Esophagus mucosa (tissue), 1 donor: ENCODE results near the gene CDRT4. TPM values are rescaled to one million over a fixed set of nuclear protein-coding genes. Genes with fewer than 3 reads are reported as not detected.
A peak's percentile ranks its signal among the peaks of the same experiment; 100 is the strongest.

ENCODE experiments used
- ATAC-seq: fragments of 200-7000 bp; cut with Tn5 transposase; one replicate; pipeline ENCODE4 v1.9.1; 2020
- total RNA-seq: library from RNA; stranded (reverse); gene quantifications from one replicate; pipeline ENCODE4 v1.2.4, GENCODE V29; 2023
- donor health status: DM: yes; HTN: yes; CAD: no.

The CDRT4 gene
- total RNA-seq, 1 donor from 2014 or later, result 4.7 TPM

GRCh38 chr17:15492791-15493692 lies 25.6 kb upstream of the CDRT4 start:
- no peak for ATAC-seq

GRCh38 chr17:15492186-15492585 lies 24.8 kb upstream of the CDRT4 start:
- no peak for ATAC-seq

DNA sequence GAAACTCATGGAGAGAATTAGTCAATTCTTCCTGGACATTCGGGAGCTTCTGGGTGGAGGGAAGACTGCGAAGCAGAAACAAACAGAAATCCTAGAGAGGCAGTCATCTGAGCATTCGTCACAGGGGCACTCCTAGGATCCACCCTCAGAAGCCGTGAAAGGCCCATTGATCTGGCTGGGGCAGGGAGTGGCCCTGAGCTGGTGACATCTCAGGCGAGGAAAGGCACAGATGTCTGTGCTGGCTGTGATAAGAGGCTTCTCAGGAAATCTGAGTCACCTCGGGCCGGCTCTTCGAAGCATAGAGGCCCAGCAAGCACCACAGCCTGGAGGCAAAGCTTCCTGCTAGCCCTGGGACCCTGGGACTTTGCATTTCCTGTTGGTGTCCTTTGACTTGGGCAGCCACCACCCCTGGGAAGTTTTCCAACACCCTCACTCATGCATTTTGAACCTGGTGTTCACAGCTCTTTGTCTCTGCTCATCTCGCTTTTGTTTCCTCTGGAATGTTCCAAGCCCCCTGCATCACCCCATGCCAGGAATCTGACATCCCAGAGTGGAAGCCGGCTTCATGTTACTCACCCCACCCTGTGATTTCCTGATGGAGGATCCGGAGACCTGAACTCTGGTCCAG lies 23.3 kb upstream of the CDRT4 start:
- ATAC-seq, result peak; percentile 90

- no peak for ATAC-seq
Measured at GRCh38 chr17:15488557-15488956, 21.1 kb upstream of the CDRT4 start.

- no peak for ATAC-seq
Measured at GRCh38 chr17:15485045-15485444, 17.6 kb upstream of the CDRT4 start.

GRCh38 chr17:15483431-15483830 lies 16.0 kb upstream of the CDRT4 start:
- no peak for ATAC-seq

DNA sequence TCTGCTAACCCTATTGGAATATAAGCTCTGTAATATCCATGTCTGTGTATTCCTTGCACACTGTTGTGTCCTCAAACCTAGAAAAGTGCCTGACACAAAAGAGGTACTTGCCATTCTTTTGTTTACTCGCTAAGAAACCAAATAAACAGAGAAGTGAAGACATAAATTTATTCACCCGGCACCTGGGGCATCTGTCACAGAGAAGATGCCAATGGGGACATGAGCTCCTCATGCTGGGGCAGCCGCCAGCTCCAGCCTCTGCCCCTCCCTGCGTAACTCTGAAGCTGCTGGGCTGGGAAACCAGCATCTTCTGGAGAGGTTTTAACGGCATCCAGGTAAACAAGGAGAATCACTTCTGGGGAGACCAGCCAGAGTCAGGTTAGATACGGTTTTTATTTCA lies 15.1 kb upstream of the CDRT4 start:
- ATAC-seq, result no peak

DNA sequence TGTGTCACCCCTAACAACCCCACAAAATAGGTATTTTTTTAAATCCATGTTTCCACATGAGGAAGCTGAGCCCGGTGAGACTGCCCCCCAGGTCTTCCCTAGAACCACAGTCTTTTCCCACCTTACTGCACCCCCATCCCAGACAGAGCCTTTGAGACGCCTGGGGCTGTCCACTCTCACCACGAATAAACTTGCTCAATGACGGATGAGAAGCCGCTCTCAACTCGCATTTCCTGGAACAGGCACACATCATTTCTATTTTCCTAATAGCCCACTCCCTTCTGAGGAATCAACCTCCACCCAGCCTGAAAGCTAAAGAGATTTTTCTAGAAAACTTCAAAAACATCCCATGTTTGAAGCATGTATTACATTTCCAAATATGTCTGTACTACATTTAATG lies 14.1 kb upstream of the CDRT4 start:
- ATAC-seq, result no peak

DNA sequence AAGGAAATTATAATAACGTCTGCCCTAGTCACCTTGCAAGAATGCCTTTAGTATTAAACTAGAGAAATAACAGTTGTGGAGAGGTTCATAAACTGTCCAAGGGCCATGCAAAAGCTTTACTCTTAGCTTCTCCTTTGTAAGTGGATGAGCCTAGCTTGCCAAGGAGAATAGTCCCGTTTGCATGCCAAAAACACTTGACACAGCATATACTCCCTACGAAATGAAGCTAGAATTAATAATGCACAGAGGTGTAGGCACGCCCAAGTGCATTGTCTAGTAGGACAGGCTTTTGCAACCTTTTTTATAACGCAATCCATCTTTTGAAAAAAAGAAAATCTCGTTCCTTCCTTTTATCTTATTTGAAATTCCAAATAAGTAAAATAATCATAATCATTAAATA lies 12.8 kb upstream of the CDRT4 start:
- peak; percentile 90 for ATAC-seq

GRCh38 chr17:15479703-15480102 lies 12.3 kb upstream of the CDRT4 start:
- no peak for ATAC-seq

- ATAC-seq, result no peak
Measured at GRCh38 chr17:15478845-15479244, 11.4 kb upstream of the CDRT4 start.

DNA sequence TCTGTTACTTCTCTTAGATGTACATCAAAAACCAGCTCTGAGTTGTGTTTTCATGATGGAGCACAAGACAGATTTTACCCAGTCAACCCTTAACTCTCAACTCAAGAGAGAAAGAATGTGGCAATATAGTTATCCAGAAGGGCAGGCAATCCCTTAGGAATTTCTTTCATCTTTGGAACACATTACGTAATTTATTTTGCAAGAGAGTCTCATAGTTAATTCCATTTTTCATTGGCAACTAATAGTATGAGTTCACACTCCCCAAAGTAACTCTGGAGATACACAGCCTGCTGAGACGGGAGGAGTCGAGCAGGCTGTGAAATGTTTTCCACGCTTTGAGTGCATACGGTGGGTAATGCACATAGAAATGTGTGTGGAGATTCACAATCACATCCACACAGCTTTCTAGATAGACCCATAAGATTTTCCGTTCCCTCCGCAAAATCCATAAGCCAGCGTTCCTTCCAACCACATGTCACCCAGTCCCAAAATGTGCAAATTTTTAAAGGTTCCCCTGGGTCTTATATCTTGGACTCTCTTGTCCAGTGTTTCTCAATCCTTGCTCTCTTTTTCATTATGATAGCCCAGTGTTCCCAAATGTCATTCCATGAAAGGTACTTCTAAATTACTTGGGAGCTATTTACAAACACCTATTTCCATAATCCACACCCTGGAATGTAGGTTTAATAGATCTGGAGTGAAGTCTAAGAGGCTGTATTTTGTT lies 8.4 kb upstream of the CDRT4 start:
- no peak for ATAC-seq

DNA sequence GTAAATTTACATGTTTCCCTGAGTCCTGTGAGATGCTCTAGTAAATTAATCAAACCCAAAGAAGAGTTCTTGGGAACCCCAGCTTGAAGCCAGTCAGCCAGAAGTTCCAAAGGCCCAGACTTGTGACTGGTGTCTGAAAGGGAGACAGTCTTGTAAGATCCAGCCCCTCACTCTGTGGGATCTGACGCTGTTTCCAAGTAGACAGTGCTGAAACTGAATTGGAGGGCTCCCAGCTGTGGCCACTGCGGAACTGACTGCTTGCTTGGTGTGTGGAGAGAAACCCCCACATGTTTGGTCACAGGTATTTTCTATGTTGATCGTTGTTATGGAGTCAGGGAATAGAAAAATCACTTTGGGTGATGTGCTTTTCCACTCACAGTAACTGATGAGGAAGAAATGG lies 5.5 kb upstream of the CDRT4 start:
- no peak for ATAC-seq

DNA sequence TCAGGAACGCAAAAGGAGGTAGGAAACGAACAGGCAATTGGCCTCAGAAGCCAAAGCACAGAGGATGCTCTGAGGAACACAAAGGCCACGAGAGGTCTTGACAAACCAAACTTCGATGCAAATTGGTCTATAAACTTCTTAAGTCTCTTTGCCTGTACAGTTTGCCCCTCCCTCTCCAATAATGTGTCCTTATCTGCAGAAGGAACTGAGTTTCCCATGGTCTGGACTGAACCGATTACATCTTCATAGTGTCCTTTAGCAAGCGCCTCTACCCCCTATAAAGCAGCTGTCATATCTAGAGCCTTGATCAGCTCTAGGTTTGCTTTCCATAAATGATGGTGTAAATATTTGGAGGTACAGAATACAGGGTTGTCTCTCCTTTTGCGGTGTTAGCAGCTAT lies 3.1 kb upstream of the CDRT4 start:
- no peak for ATAC-seq

GRCh38 chr17:15469260-15469659 lies 1.8 kb upstream of the CDRT4 start:
- no peak for ATAC-seq

GRCh38 chr17:15468126-15468525 lies 705 bp upstream of the CDRT4 start:
- no peak for ATAC-seq

- ATAC-seq, result no peak
Measured at GRCh38 chr17:15466131-15466530, 1.3 kb downstream of the CDRT4 start.

- ATAC-seq, result no peak
Measured at GRCh38 chr17:15465045-15465701, 2.2 kb downstream of the CDRT4 start.

GRCh38 chr17:15464231-15464985 lies 3.0 kb downstream of the CDRT4 start:
- ATAC-seq, result peak; percentile 16

DNA sequence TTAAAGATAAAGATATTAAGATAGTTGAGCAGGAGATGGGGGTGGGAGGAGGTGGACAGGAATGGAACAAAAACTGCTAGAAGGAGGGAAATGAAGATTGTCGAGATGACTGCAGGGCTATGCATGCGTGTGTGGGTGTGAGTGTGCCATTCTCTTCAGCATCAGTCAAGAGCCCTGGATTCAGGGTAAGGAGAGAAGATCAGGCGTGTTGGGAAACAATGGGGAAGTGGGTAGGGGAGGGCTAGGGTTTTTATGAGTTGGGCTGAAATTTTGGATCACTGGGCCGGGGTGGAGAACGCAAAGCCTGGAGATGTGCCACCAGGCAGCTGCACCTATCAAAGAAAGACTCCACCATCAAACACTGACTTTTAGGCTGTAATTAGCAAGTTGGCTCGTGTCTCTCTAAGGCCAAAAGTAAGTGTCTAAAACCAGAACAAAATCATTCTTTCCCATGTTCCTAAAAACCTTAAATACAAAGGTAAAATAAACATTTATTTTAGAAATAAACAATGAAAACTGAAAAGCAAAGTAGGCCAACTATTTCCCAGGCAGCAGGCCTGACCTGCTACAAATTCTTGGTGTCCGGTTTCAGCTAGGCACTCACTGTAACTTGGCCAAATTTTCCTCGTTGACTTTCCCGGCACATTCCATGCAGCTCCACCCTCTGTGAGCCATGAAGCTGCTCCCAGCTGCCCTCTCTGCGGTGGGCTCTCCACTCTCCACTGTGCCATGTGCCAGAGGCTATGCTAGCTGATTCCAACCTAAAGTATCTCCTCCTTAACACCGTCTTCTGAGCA lies 4.2 kb downstream of the CDRT4 start:
- ATAC-seq, result peak; percentile 26

- no peak for ATAC-seq
Measured at GRCh38 chr17:15457723-15458094, 9.7 kb downstream of the CDRT4 start.
